Keratinocyte (primary cell): Measurements from ENCODE around the gene TMEM204. TPM values are rescaled to one million over a fixed set of nuclear protein-coding genes. Genes with fewer than 3 reads are reported as not detected.

Experiments used
- DNase-seq: peaks from one replicate; pipeline ENCODE4 v3.0.0-alpha.2; 2011; ENCODE audit warnings: low read depth, missing footprints, low spot score
- FAIRE-seq: peaks from 2 replicates; lab custom pipeline; 2011; peaks lifted over from hg19 to GRCh38; lab: Jason Lieb, UNC
- H2AFZ ChIP-seq: 2 replicates; pipeline ENCODE4 v1.6.0; 2012; ENCODE audit warnings: low read length, control low read depth, inconsistent platforms; ENCODE audit not compliant: control insufficient read depth
- H3K27ac ChIP-seq: 2 replicates; pipeline ENCODE4 v1.5.1; 2011; ENCODE audit warnings: low read length; ENCODE audit not compliant: control insufficient read depth, insufficient read depth
- H3K27me3 ChIP-seq: 3 replicates; pipeline ENCODE4 v1.6.0; 2011; ENCODE audit warnings: low read length; ENCODE audit not compliant: control insufficient read depth, insufficient read depth; ENCODE audit errors: extremely low read depth
- H3K36me3 ChIP-seq, 2 experiments: 2 replicates in 1 of 2; 3 replicates in 1 of 2; pipeline ENCODE4 v1.5.1; 2011; ENCODE audit warnings: low read length in 2 of 2, mild to moderate bottlenecking in 1 of 2; ENCODE audit not compliant: control insufficient read depth in 2 of 2, insufficient read depth in 2 of 2; ENCODE audit errors: extremely low read depth in 1 of 2
- H3K4me1 ChIP-seq: 3 replicates; pipeline ENCODE4 v1.5.1; 2011; ENCODE audit warnings: low read length; ENCODE audit not compliant: control insufficient read depth, insufficient read depth; ENCODE audit errors: extremely low read depth
- H3K4me2 ChIP-seq: 3 replicates; pipeline ENCODE4 v1.6.0; 2011; ENCODE audit warnings: low read depth, low read length; ENCODE audit not compliant: control insufficient read depth, insufficient read depth; ENCODE audit errors: extremely low read depth
- H3K4me3 ChIP-seq, 3 experiments: fragments of 200-600 bp in 1 of 3; sonication (generic) in 1 of 3; 2 replicates in 2 of 3; 3 replicates in 1 of 3; pipeline ENCODE4 v1.5.1; 2011 to 2016; ENCODE audit warnings: low read length in 3 of 3, mild to moderate bottlenecking in 3 of 3, control low read depth in 2 of 3, inconsistent platforms in 1 of 3, low read depth in 1 of 3, mixed read lengths in 1 of 3, mixed run types in 1 of 3, moderate library complexity in 1 of 3; ENCODE audit not compliant: control insufficient read depth in 2 of 3, insufficient read depth in 2 of 3; ENCODE audit errors: extremely low read depth in 1 of 3
- H3K79me2 ChIP-seq: 2 replicates; pipeline ENCODE4 v1.6.0; 2012; ENCODE audit warnings: low read length; ENCODE audit not compliant: control insufficient read depth, insufficient read depth
- H3K9ac ChIP-seq: 3 replicates; pipeline ENCODE4 v1.6.0; 2011; ENCODE audit warnings: low read length; ENCODE audit not compliant: control insufficient read depth, insufficient read depth; ENCODE audit errors: extremely low read depth
- H3K9me1 ChIP-seq: 3 replicates; pipeline ENCODE4 v1.6.0; 2011; ENCODE audit warnings: low read length; ENCODE audit not compliant: control insufficient read depth, insufficient read depth; ENCODE audit errors: extremely low read depth
- H3K9me3 ChIP-seq: 2 replicates; pipeline ENCODE4 v1.5.1; 2012; ENCODE audit warnings: low read depth, low read length; ENCODE audit not compliant: control insufficient read depth
- H4K20me1 ChIP-seq: 3 replicates; pipeline ENCODE4 v1.6.0; 2011; ENCODE audit warnings: low read length; ENCODE audit not compliant: control insufficient read depth, insufficient read depth; ENCODE audit errors: extremely low read depth
- EZH2 ChIP-seq: IDR thresholded peaks from one replicate; pipeline ENCODE4 v1.6.1; 2012; ENCODE audit warnings: inconsistent platforms, mild to moderate bottlenecking, low read length, moderate library complexity
- dilution Hi-C: fragments of 300-500 bp; cut with MboI; formaldehyde crosslinking; loops from one replicate; pipeline ENCODE4 v1.7.0; 2020; ENCODE audit warnings: low sequenced_read_pairs; ENCODE audit not compliant: extremely low pct_ligation_motif_present
- polyA plus RNA-seq, 5 experiments: library from polyadenylated mRNA; depleted of rRNA in 3 of 5; stranded (reverse) in 3 of 5; stranded (forward) in 1 of 5; unstranded in 1 of 5; fragments of >200 nt; gene quantifications; 1 replicate in 1 of 5; 2 replicates in 3 of 5; 3 replicates in 1 of 5; pipeline versions ENCODE4 v1.2.1 to v1.2.3, GENCODE V29; 2011 to 2012; ENCODE audit warnings: missing spikeins in 2 of 5, low read depth in 1 of 5, low replicate concordance in 1 of 5
- TF ChIP-seq, protein P1 (sequence below), 3 experiments: IDR thresholded peaks in 1 of 3; conservative IDR thresholded peaks in 1 of 3; optimal IDR thresholded peaks in 1 of 3; 2 replicates in 2 of 3; 3 replicates in 1 of 3; pipeline versions ENCODE3 to v1.5.1; 2011; ENCODE audit warnings: low read length in 3 of 3, mild to moderate bottlenecking in 3 of 3, moderate library complexity in 2 of 3, control low read depth in 1 of 3, inconsistent platforms in 1 of 3; ENCODE audit not compliant: insufficient read depth in 2 of 3; ENCODE audit errors: extremely low read depth in 1 of 3

The TMEM204 gene
- polyA plus RNA-seq, 1 donor (not counting 4 experiments of a cell fraction or from before 2014, with no cell fraction given) = 1.0 TPM

DNA sequence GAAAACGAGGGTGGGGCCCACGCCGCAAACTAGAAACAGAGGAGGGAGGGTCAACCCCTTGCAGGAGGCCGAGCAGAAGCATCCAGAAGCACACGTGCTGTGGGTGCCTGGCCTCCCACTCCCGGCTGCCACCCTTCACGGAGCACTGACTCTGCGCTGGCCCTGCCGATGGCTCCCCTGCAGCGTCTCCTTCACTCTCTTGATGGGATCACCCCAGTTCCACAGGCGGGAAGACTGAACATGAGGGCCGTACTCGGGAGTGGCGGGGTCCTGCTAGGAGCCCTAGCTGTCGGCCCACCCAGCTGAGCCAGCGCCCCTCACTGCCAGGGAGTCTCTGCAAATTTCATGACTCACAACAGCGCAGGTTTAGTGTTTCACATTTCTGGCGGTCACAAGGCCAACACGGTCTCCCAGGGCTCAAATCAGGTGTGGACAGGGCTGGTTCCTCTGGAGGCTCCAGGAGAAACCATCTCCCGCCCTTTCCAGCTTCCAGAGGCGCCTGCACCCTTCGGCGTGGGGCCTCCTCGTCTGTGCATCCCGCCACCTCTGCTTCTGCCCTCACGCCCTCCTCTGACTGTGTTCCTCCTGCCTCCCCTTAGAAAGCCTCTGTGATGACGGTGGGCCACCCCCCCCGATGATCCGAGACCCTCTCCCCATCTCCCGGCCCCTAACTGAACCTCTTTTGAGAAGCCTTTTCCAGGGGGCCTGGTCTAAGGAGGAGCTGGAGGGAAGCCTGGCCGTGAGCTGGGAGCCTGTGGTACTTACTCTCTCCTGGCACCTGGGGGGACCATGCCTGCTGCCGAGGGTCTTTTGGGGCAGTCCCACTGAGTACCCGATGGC lies 46.7 kb upstream of the TMEM204 start:
- Histone ChIP-seq H4K20me1 (no peaks in the 10 kb centered on the region), H3K9ac (no peak overlapping the region), H3K36me3 (no peaks in the 10 kb centered on the region), H3K9me3 (no peaks in the 10 kb centered on the region), H3K4me2 (no peak overlapping the region), H2AFZ (no peak overlapping the region), H3K9me1 (no peaks in the 10 kb centered on the region), H3K4me3 (no peak overlapping the region), H3K27me3 (no peaks in the 10 kb centered on the region), H3K27ac (no peak overlapping the region), H3K4me1 (peaks cover 7% of the 10 kb centered on the region), H3K79me2 (no peaks in the 10 kb centered on the region)
- FAIRE-seq (no peak), DNase-seq (no peak)
- dilution Hi-C loops = no loop called here
- no peak for TF ChIP-seq EZH2
- TF ChIP-seq, protein P1, sequence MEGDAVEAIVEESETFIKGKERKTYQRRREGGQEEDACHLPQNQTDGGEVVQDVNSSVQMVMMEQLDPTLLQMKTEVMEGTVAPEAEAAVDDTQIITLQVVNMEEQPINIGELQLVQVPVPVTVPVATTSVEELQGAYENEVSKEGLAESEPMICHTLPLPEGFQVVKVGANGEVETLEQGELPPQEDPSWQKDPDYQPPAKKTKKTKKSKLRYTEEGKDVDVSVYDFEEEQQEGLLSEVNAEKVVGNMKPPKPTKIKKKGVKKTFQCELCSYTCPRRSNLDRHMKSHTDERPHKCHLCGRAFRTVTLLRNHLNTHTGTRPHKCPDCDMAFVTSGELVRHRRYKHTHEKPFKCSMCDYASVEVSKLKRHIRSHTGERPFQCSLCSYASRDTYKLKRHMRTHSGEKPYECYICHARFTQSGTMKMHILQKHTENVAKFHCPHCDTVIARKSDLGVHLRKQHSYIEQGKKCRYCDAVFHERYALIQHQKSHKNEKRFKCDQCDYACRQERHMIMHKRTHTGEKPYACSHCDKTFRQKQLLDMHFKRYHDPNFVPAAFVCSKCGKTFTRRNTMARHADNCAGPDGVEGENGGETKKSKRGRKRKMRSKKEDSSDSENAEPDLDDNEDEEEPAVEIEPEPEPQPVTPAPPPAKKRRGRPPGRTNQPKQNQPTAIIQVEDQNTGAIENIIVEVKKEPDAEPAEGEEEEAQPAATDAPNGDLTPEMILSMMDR (optimal IDR thresholded peaks at IDR 0.05 in 1 of 3, IDR thresholded peaks at IDR 0.05 in 1 of 3, conservative IDR thresholded peaks at IDR 0.05 in 1 of 3; ENCODE audit: extremely low read depth in 1 of 3, insufficient read depth in 2 of 3, low read length in 3 of 3) = no peak

DNA sequence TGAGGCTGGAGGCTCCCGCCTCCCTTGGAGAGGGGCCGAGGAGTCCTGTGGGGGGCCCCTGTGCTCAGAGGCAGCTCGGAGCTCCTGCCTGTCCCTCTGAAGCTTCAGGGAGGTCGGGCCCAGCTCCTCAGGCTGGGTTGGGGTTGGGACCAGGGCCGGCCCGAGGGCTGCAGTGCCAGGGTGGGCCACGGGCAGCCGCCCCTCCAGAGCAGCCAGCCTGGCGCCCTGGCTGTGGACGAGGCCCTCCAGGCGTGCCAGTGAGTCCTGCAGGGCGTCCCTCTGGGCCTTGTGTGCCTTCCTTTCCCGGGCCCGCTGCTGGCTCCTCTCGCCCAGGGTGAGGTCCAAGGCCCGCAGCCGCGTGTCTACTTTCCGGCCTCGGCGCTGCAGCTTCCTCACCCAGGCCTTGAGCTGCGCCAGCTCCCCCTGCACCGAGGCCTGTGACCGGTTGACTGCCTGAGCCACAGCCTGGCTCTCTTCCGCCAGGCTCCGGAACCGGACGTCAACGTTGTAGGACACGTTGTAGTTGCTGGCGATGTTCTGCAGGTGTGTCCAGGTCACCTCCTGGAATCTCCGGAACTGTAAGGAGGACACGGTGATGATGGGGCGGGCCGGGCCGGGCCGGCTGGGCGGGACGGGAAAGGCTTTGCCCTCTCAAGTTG lies 45.9 kb upstream of the TMEM204 start:
- FAIRE-seq = no peak

More for the DNA sequence above, 45.9 kb upstream of the TMEM204 start:
- Histone ChIP-seq H3K4me3 (no peak overlapping the region), H3K79me2 (no peaks in the 10 kb centered on the region), H3K4me1 (peaks cover 8% of the 10 kb centered on the region), H3K9me1 (no peaks in the 10 kb centered on the region), H3K27ac (no peak overlapping the region), H3K27me3 (no peaks in the 10 kb centered on the region), H3K9me3 (no peaks in the 10 kb centered on the region), H3K4me2 (no peak overlapping the region), H3K36me3 (no peaks in the 10 kb centered on the region), H2AFZ (no peak overlapping the region), H3K9ac (no peak overlapping the region), H4K20me1 (no peaks in the 10 kb centered on the region)
- no peak for DNase-seq
- TF ChIP-seq, protein P1 (optimal IDR thresholded peaks at IDR 0.05 in 1 of 3, IDR thresholded peaks at IDR 0.05 in 1 of 3, conservative IDR thresholded peaks at IDR 0.05 in 1 of 3; ENCODE audit: extremely low read depth in 1 of 3, insufficient read depth in 2 of 3, low read length in 3 of 3) = no peak
- TF ChIP-seq EZH2 = no peak
- dilution Hi-C loops = no loop called here
